ENCODE data around the gene DUSP14.
"Not testable (repeated sequence)": the region's sequence is repeated elsewhere in the genome, so short reads cannot be mapped to it uniquely, and the experiment has no call there.

The DUSP14 gene

GRCh38 chr17:37489197-37490001 lies at the start of gene DUSP14:
Gene DUSP14, plus strand, starts transcription at chr17:37489891. Its CDS starts 22,382 bp downstream, at chr17:37512273.
- DNase-seq: peak; percentile 88

- no peak for DNase-seq
Observed at GRCh38 chr17:37440424-37440823, 49.3 kb upstream of the DUSP14 start.

- not testable (repeated sequence) for DNase-seq
Observed at GRCh38 chr17:37441369-37442014, 48.2 kb upstream of the DUSP14 start.

GRCh38 chr17:37446027-37446426 lies 43.7 kb upstream of the DUSP14 start:
- no peak for DNase-seq

- DNase-seq: no peak
Observed at GRCh38 chr17:37447641-37448040, 42.0 kb upstream of the DUSP14 start.

GRCh38 chr17:37450112-37450511 lies 39.6 kb upstream of the DUSP14 start:
- no peak for DNase-seq

GRCh38 chr17:37457801-37458200 lies 31.9 kb upstream of the DUSP14 start:
- DNase-seq: not testable (repeated sequence)

- no peak for DNase-seq
Observed at GRCh38 chr17:37458805-37459204, 30.9 kb upstream of the DUSP14 start.

- no peak for DNase-seq
Observed at GRCh38 chr17:37461668-37462067, 28.0 kb upstream of the DUSP14 start.

GRCh38 chr17:37462492-37462891 lies 27.2 kb upstream of the DUSP14 start:
- no peak for DNase-seq

GRCh38 chr17:37463039-37463438 lies 26.7 kb upstream of the DUSP14 start:
- no peak for DNase-seq

GRCh38 chr17:37465069-37465616 lies 24.5 kb upstream of the DUSP14 start:
- DNase-seq: no peak

- no peak for DNase-seq
Observed at GRCh38 chr17:37466471-37466870, 23.2 kb upstream of the DUSP14 start.

- DNase-seq: no peak
Observed at GRCh38 chr17:37470181-37470580, 19.5 kb upstream of the DUSP14 start.

- no peak for DNase-seq
Observed at GRCh38 chr17:37475731-37476420, 13.8 kb upstream of the DUSP14 start.

GRCh38 chr17:37476431-37477120 lies 13.1 kb upstream of the DUSP14 start:
- DNase-seq: no peak

- no peak for DNase-seq
Observed at GRCh38 chr17:37478187-37478586, 11.5 kb upstream of the DUSP14 start.

GRCh38 chr17:37479025-37479424 lies 10.7 kb upstream of the DUSP14 start:
- no peak for DNase-seq

- DNase-seq: no peak
Observed at GRCh38 chr17:37480427-37480826, 9.3 kb upstream of the DUSP14 start.

- no peak for DNase-seq
Observed at GRCh38 chr17:37481001-37481665, 8.6 kb upstream of the DUSP14 start.

GRCh38 chr17:37483311-37484039 lies 6.2 kb upstream of the DUSP14 start:
- DNase-seq: no peak
